DOHH2 (cell line): ENCODE measurements around the gene SRGAP1.

Experiments used
- EZH2phosphoT487 ChIP-seq: fragments of 200-600 bp; sonication (generic); IDR thresholded peaks from 2 replicates; pipeline ENCODE4 v1.6.1; 2017; ENCODE audit warnings: borderline replicate concordance, mild to moderate bottlenecking, antibody characterized with exemption, low read length, moderate library complexity, mixed read lengths
- TF ChIP-seq, protein P1 (sequence below): fragments of 200-600 bp; sonication (generic); IDR thresholded peaks from one replicate; pipeline ENCODE4 v1.5.1; 2014; ENCODE audit warnings: antibody characterized with exemption, mild to moderate bottlenecking, low read depth, low read length; ENCODE audit not compliant: poor library complexity, severe bottlenecking

DNA sequence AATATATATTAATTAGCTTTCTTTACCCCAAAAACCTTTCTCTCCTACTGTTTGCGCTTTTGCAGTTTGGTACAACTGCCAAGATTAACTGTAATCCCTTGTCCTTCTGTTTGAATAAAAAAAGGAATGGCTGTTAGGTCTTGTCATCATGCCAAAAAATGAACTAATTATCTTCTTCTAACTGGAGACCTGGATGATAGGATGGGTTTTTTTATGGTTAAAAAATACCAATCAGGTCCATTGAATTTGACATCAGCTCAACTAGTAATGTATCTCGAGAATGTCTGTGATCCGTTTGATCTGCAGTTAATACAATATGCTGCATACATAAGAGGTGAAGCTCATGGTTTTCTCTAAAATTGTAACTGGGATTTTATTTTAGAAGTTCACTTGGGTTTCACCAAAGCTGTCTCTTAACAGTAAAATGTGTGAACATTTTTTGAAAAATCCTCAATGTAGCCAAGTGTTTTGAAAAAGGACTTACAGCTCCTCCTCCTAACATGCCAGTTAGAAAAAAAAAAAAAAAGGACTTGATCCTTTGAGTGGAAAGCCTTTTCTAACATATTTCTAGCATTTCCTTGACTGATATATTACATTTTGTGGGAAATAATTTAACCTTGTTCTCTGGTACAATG, 96.8 kb downstream of the SRGAP1 start:
- TF ChIP-seq, protein P1, sequence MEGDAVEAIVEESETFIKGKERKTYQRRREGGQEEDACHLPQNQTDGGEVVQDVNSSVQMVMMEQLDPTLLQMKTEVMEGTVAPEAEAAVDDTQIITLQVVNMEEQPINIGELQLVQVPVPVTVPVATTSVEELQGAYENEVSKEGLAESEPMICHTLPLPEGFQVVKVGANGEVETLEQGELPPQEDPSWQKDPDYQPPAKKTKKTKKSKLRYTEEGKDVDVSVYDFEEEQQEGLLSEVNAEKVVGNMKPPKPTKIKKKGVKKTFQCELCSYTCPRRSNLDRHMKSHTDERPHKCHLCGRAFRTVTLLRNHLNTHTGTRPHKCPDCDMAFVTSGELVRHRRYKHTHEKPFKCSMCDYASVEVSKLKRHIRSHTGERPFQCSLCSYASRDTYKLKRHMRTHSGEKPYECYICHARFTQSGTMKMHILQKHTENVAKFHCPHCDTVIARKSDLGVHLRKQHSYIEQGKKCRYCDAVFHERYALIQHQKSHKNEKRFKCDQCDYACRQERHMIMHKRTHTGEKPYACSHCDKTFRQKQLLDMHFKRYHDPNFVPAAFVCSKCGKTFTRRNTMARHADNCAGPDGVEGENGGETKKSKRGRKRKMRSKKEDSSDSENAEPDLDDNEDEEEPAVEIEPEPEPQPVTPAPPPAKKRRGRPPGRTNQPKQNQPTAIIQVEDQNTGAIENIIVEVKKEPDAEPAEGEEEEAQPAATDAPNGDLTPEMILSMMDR: no peak
- TF ChIP-seq EZH2phosphoT487: no peak
